ENCODE measurements around the gene MTX2.
"Not testable (repeated sequence)": the region's sequence is repeated elsewhere in the genome, so short reads cannot be mapped to it uniquely, and the experiment has no call there.

Gene MTX2

DNA sequence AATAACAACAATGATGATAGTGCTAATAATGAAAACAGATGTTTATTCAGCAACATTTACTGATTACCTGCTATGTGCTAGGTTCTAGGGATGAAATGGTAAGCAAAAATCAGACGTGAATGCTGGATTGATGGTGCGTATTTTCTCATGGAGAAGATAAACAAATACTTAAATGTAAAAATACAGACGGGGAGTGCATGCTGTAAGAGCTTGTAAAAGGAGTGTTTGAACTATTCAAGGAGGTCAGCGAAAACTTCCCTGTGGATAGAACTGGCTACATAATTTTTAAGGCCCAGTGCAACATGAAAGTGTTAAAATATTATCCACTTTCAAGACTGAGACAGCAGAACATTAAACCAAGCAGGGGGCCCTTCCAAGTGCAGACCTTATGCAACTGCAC is 22.1 kb downstream of the MTX2 start:
- DNase-seq: no peak

DNA sequence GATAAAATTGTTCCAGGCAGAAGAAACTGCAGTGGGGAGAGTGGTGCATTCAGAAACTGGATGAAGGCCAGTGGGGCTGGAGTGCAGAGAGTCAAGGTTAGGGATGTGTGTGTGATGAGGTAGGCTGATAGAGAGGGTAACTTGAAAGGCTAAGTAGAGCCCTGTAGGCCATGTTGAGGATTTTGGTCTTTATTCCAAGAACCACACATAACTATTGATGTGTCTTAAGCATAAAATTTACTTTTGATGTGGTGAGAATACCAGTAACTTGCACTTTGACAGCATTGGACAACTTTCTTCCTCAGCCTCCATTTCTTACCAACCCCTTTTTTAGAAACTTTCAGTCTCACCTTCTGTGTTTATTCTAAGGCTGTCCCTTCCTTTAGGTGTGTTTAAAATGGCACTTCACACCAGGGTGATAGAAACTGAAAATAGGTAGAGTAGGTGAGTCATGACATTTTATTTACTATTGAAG is 22.6 kb downstream of the MTX2 start:
- DNase-seq: no peak

DNA sequence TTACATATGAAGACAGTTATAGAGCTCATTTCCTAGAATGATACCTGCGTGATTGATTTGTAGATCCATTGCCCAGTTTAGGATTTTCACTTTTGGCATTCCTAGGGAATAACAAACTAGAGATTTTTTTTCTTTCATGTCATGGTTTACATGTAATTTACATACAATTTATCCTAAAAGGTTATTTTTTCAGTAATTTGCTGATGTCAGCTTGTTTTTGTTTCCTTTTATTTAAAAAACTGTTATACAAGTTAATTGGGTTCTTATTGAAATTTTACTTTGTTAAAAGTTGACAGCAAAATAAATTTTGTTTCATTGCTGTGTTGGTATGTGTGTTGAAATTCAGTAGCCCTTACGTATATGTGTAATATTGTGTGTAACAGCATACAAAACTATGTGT is 23.4 kb downstream of the MTX2 start:
- no peak for DNase-seq

DNA sequence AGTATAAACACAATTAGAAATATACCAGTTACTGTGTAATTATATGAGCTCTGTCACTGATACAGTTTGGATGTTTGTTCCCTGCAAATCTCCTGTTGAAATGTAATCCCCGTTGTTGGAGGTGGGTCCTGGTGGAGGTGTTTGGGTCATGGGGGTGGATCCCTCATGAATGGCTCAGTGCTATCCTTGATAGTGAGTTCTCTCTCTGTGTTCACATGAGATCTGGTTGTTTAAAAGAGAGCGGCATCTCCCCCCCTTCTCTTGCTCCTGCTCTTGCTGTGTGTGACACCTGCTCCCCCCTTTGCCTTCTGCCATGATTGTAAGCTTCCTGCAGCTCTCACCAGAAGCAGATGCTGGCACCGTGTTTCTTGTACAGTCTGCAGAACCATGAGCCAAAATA is 24.1 kb downstream of the MTX2 start:
- DNase-seq: no peak

DNA sequence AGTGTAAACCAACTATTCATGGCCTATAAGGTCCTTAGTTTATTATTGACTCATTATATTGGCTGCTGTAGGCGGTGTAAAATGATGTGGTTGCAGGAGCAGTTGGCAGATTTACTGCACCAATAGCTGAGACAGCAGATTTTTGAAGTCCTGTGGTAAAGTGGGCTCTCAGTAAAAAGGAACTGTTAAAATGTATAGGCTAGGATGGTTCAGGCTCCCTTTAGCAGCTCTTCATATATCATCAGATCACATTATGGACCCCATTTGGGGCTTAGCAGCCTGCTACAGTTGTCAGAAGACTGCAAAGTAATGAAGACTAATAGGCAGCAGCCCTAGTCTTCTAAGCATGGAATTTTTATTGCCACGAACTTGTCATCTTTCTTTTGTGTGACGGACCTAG is 27.8 kb downstream of the MTX2 start:
- DNase-seq: peak; percentile 8

DNA sequence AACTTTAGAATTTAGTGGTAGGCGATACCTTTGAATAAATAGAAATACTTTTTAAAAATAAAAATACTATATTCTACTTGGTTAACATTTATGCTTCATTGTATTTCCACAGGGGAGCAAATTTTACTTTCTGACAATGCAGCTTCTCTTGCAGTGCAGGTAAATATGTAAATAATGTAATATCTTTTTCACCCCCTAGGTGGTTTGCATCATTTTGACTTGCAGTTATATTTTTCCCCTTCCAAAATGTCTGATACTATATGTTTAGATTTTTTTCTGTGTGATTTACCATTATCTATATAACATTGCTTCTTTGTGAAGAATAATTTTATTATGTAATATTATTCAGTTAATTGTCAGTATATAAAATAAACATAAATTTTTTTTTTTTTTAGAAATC is 28.5 kb downstream of the MTX2 start:
- DNase-seq: no peak

DNA sequence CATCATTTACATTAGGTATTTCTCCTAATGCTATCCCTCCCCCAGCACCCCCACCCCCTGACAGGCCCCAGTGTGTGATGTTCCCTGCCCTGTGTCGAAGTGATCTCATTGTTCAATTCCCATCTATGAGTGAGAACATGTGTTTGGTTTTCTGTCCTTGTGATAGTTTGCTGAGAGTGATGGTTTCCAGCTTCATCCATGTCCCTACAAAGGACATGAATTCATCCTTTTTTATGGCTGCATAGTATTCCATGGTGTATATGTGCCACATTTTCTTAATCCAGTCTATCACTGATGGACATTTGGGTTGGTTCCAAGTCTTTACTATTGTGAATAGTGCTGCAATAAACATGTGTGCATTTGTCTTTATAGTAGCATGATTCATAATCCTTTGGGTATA is 36.8 kb downstream of the MTX2 start:
- not testable (repeated sequence) for DNase-seq

DNA sequence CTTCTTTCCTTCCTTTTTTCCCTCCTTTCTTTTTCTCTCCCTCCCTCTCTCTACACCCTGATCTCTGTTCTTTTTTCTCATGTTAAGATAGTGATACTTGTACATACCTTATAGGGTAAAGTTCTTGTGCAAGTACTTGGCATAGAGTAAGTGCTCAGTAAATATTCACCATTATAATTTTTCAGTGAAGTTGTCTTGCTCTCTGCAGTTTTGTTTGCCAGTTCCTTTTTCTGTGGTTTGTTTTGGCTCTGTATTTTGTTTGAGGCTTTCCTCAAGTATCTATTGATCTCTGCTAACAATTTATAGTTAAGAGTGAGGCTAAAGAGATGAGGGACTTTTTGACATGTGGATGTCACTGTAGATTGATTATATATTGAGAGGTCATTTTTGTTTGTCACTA is 48.0 kb downstream of the MTX2 start:
- no peak for DNase-seq

DNA sequence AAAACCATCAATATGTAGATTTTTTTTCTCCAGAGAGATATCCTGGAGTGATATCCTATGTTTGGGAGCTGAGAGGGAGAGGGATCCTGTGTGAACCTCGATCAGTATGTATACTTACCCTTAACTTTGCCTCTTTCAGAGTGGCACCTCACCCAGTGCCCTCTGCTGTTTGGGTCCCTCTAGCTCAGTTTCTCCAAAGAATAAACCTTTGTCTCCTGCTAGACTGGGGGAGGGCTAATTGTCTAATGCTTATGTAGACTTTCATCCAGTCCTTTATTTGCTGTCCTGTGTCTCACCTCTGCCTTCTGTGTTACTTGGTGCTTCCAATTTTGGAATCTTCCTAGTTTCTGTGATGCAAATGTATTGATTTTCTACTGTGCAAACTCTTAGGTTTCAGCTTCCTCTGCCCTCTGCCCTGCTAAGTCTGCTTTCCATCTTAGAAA is 48.4 kb downstream of the MTX2 start:
- no peak for DNase-seq

DNA sequence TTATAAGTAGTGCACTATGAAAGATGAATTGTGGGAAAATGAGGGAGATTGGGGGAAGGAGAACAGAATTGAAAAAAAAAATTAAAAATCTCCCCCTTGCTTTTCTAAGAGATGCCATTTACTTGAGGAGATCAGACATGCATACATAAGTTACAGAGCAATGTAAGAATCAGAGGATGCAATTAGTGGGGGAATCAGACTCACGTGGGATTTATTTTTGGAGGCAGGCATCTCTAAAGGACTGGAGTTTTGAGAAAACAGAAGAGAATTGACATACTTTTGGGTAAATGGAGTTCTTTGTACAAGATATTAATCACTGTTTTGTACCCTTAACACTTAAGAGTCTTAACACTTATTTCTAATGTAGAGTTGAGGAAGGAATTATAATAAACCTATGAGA is 52.7 kb downstream of the MTX2 start:
- no peak for DNase-seq

DNA sequence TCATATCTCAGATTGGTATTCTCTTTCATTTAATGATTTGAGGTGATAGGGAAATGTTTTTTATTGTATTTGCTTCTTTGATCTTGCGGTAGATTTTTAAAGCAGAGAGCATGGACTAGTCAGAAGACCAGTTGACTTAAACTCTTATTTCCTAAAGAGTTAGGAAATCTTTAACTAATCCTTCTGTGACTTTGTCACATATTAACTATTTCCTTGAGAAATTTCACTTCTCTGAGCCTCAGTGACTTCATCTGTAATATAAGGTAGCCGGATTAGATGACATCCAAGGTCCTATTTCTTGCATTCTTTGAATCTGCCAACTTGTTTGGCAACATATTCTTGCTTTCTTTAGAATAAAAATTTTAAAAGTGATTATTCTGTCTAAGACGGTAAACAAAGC is 55.6 kb downstream of the MTX2 start:
- no peak for DNase-seq

DNA sequence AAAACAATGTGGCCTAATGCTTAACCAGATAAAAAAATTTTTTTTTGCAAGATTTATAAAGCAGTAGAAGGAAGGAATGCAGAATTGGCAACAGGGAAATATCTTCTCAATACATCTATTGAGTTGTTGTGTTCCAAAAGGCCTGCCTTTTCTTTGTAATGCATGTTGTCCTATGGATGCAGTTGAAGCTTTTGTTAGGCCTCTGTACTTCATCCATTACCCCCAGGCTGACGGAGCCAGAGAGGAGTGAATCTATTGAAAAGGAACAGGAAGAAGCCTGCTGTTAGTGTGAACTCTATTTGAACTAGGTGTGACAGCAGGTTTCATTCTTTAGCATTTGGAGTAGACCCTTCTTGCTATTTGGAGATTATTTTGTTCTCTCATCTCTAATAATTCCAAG is 56.5 kb downstream of the MTX2 start:
- no peak for DNase-seq

DNA sequence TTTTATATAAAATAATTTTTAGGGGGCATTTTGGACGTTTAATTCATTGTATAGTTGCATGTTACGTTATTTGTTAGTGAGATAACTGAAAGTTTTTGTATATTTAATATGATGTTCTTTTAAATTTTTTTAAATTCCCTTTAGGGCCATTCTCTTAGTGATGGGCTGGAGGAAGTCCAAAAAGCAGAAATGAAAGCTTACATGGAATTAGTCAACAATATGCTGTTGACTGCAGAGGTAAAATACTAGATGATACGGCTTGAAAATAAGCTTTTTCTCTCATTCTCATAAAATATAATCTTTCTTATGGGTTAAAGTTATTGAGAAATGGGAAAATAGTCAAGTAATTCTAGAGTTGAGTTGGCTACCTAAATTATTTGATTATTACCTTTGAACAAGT is 58.9 kb downstream of the MTX2 start:
- DNase-seq: no peak

DNA sequence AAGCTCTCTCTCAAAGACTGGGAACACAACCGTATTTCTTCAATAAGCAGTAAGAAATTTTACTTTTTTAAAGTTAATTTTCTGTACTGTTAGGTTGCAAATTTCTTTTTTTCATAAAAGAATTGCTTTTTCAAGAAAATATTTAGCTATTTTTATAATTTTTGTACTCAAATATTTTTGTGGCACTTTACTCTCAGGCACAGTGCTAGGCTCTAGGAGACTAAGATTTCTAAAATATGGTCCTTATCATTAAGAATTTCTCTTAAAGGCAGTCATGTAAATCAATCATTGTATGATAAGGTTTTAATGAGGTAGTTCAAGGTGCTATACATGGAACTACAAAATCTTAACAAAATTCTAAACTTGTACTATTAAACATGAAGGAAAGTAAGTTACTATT is 61.4 kb downstream of the MTX2 start:
- no peak for DNase-seq

DNA sequence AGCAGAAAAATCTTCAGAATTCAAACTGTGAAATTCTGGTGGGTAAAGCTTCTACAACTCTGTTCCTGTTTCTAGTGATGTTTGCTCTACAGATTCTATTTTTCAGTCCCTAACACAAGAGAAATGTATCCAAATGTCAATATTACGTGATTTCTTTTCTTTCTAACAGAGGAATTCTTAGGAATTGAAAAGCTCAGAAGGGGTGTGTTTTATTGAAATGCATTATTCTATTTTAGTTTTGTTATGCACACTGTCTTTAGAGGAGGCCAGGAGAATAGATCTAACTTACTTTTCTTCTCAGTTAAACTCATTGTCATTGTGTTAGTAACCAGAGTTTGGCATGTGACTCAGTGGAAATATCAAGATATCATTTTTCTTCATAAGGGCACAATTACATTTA is 62.4 kb downstream of the MTX2 start:
- DNase-seq: no peak

DNA sequence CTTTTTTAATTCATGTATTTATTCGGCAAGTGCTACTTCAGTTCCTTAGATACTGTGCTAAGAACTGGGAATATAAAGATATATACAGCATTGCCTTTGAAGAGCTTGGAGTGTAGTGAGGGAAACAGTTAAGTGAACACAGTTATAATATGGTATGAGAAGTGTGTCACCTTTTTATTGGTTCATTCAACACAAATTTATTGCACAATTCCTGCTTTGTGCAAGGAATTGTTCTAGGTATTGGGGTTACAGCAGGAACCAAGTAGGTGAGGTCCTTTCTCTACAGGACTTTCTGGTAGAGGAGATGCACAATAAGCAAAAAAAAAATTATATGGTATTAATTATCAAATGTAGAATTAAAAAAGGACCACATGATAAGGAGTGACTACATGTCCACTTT is 65.5 kb downstream of the MTX2 start:
- no peak for DNase-seq

DNA sequence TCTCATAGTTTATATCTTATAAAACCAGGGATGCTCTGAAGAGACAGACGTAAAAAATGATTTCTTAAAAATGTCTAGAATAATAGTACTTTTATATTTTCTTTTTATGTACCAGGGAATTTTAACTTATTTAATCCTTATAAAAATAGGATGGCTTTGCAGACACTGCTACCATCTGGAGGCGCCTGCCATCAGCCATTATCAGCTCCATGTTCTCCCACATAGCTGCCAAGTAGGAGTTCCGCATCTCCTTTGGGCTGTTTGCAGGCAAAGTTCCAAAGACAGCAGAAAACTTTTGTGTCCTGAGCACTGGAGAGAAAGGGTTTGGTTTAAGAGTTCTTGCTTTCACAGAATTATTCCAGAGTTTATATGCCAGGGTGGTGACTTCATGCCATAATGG is 69.2 kb downstream of the MTX2 start:
- DNase-seq: no peak

DNA sequence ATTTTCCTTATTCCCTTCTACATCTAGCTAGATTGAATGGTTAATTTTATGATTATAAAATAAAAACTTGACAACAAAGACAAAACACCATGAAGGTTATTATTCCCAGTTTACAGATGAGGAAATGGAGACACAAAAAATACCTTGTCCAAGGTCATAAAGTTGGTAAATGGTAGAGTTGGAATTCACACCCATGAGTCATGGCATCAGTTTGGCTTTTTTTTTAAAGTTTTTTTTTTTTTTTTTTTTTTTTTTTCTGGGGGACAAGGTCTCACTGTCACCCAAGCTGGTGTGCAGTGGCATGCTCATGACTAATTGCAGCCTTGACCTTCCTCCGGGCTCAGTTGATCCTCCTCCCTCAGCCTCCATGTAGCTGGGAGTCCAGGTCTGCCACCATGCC is 70.0 kb downstream of the MTX2 start:
- no peak for DNase-seq

DNA sequence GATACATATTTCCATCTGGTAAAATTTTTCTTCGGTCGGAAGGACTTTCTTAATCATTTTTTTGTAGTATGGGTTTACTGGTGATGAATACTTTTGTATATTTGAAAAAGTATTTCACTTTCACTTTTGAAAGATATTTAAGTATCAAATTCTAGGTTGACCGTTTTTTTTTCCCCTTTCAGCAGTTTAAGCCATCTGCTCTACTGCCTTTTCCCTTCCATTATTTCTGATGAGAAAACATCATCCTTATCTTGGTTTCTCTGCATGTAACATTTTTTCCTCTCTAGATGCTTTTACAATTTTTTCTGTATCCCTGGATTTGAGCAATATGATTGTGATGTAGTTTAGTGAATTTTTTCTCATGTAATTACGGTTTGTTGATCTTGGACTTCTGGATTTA is 87.0 kb downstream of the MTX2 start:
- no peak for DNase-seq

DNA sequence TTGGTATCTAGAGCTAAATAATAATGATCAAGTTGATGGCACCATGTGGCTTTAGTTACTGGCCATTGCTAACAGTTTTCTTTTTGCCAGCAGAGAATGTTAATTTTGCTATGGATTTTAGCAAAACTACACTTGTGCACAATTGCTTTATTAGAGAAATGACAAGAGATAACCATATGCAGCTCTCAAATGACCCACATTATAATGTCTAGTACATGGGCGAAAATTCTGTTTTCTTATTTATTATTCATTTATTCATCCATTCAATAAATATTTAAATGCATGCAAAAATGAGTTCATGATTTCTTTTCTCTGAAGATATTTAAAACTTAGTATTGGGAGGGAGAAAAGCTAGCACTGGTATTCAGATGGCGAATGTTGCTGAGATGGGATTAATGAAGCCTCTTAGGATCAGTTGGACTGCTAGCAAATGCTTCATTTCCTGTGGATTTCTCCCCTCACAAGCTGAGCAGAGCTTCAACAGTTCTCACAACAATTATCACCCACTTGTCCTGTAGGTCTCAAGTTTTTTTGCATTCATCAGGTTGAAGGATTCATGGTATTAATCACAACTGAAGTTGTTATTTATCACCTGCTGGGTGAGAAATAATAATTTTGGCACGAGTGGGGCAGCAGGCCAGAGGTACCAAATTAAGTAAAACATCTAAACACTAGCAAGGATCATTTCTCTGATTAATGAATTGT is 95.2 kb downstream of the MTX2 start:
- DNase-seq: no peak

DNA sequence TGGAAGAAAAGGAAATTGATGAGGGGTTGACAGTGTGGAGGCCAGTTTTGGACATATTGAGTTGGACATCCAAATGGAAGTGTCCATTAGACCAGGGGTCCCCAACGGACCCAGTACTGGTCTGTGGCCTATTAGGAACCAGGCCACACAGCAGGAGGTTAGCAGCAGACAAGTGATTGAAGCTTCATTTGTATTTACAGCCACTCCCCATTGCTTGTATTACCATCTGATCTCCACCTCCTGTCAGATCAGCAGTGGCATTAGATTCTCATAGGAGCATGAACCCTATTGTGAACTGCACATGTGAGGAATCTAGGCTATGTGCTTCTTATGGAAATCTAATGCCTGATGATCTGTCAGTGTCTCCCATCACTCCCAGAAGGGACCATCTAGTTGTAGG is 99.1 kb downstream of the MTX2 start:
- no peak for DNase-seq

DNA sequence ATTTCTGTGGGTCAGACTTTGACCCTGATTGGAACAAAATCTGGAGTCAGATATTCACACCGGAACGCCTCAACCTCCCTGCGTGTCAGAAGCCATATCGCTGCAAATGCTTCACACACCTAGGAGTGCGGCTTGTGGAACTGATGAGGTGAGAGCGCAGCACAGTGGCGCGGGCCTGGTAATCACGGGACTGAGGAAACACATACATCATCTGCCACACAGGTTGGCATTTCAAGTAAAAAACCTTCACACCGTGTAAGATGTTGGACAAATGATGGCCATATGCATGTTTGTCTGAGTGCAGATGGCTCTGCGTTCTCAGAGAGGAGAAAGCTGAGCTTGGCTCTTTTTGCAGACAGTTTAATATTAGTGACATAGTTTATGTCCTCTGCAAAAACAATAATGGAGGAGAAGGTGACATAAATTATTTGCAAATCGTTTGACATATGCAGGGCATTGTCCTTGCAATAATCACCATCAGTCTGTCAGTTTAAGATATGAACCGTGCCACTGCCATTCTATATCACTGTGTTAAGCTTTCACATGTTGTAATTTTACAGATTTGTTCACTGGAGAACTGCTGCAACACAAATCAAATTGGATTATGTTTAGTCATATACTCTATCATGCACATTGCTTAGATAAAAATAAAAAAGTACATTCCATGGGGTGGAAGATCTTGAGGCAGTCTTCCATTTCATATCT is 101.4 kb downstream of the MTX2 start:
- DNase-seq: no peak

DNA sequence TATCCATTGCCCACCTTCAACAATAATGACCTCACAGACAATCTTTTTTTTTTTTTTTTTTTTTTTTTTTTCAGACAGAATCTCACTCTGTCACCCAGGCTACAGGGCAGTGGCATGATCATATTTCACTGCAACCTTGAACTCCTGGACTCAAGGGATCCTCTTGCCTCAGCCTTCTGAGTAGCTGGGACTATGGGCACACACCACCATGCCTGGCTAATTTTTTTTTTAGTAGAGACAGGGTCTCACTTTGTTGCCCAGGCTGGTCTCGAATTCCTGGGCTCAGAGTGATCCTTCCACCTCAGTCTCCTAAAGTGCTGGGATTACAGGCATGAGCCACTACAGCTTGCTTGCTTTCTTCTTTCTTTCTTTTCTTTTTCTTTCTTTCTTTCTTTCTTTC is 103.9 kb downstream of the MTX2 start:
- not testable (repeated sequence) for DNase-seq

DNA sequence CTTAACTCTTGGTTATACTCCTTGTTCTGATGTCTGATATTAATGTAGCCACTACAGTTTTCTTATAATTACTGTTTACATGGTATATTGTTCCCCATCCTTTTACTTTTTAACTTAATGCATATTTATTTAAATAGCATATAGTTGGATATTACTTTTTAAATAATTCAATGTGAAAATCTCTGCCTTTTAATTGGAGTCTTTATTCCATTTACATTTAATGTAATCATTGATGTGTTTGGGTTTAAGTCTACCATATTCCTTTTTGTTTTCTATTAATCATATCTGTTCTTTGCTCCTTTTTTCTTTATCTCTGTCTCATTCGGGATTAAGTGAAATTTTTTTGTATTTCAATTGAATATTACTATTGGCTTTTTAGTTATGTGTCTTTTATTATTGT is 109.1 kb downstream of the MTX2 start:
- DNase-seq: no peak

DNA sequence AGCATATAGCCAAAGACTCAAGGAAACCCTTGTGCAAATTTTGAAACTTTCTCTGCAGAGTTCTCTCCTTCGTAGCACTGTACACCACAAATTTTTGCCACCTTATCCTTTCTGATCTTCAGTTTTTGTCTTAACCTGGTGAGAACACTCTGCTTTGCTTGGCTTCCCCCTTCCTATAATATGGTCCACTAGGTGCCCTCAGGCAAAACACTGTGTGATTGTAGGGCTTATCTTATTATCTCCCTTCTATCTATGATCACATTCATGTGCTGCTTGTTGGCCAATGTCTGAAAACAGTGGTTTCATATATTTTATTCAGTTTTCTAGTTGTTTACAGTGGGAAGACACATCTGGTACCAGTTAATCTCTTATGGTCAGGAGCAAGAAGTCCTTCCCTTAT is 111.1 kb downstream of the MTX2 start:
- DNase-seq: no peak
